NCI-H1105 (cell line): Measurements from ENCODE around the gene TNKS1BP1.
"Not testable (repeated sequence)": the region's sequence is repeated elsewhere in the genome, so short reads cannot be mapped to it uniquely, and the experiment has no call there.

Source experiments
- DNase-seq: peaks from one replicate; lab custom pipeline; 2025; lab: John Stamatoyannopoulos, UW

Gene TNKS1BP1

DNA sequence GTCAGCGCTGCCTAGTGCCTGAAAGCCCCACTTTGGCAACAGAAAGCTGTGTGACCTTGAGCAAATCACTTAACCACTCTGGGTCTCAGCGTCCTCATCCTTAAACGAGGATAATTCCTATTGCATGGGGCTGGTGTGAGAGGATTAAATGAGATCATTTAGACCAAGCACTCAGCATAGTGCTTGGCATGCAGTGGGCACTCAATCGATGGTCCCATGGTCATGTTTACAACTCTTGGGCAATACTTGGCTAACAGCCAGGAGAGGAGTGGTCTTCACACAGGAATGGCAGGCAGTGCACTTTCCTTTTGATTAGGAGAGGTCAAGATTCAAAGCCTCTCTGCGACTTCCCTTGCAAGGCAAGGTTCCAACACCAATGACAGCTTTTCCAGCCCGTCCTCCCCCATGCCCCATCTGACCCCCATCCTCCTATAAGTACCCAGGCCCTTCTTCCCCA is 14.1 kb downstream of the TNKS1BP1 start:
- no peak for DNase-seq

- no peak for DNase-seq
Measured at GRCh38 chr11:57310091-57310490, 14.7 kb downstream of the TNKS1BP1 start.

- DNase-seq, result no peak
Measured at GRCh38 chr11:57309106-57310059, 15.4 kb downstream of the TNKS1BP1 start.

- DNase-seq, result no peak
Measured at GRCh38 chr11:57308426-57309060, 16.2 kb downstream of the TNKS1BP1 start.

- DNase-seq, result no peak
Measured at GRCh38 chr11:57307666-57308270, 17.0 kb downstream of the TNKS1BP1 start.

DNA sequence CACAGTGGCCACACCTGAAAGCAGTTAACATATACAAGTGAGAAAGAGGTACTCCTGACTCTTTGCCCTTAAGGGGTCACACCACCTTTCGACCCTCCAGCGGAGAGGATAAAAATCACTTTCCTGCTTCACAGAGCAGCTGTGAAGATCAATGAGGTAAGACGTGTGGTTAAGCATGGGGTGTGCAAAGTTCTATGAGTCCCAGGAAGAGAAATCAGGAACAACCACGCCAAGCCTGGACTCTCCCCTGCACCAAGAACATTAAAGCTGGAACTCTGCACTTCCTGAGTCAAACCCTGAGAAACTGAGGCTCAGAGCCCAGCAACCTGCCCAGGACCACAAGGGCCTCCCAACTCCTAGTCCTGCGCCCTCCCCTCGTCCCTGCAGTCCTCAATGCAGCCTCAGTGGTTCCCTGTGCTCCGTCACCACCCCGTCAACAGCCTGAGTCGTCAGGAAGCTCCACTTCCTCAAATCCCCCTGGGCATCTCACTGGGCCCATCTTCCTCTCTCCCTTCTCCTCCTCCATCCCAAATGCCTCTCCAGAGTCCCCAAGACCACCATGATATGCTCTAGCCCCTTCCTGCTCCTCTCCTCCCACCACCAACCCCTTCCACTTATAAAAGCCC is 17.7 kb downstream of the TNKS1BP1 start:
- DNase-seq, result no peak

DNA sequence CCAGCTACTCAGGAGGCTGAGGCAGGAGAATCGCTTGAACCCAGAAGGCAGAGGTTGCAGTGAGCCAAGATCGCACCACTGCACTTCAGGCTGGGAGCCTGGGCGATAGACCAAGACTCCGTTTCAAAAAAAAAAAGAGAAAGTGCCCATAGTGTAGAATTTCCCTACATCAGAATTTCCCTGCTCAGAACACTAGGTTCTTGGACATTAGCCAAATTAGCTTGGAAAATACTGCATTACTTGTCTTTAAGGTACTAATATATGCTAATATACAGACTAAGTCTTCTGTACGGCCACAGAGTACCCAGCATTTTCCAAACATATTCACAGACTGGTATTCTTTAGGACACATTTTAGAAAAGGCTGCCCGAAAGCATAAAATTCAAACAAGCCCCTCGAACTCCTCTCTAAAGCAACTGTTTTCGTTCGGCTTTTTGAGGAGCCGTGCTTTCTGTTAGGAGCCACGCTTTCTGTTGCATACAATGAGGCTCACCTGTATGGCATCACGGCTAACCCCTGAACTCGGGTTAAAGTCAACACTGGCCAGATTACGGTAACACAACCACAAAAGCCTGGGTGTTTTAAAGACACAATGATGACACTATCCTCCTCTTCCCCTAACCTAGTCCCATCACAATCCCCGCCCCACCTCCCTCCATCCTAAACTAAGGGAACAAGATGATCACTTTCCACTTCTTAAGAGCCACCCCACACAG is 18.4 kb downstream of the TNKS1BP1 start:
- no peak for DNase-seq

- no peak for DNase-seq
Measured at GRCh38 chr11:57305523-57305922, 19.2 kb downstream of the TNKS1BP1 start.

DNA sequence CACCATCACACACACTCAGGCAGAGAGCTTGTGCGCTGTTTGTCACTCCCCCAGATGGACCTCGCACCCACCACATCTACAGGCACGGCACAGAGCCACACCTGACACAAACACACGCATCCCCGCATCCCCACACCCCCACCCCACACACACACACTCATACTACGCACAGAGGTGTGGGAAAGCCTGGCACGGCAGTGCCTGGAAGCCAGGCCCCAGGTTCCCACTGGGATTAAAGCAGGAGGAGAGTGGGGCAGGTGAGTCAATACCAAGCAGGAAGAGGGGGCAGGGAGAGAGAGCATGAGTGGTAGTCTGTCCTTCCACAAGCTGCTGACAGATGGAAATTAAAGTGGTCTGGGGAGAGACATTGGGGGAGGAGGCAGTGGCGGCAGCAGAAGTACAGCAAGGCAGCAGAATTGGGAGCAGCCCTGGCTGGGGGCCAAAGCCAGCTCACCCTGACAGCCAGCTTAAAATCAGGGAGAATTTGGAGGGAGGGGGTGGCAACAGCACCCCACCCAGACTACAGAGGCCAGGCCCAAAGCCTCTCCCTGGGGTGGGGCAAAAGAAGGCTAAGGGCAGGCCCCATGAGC is 20.7 kb downstream of the TNKS1BP1 start:
- DNase-seq, result peak; percentile 39

GRCh38 chr11:57303280-57303989 is 21.3 kb downstream of the TNKS1BP1 start:
- DNase-seq, result no peak

GRCh38 chr11:57302489-57302888 is 22.3 kb downstream of the TNKS1BP1 start:
- no peak for DNase-seq

GRCh38 chr11:57301711-57302423 is 22.9 kb downstream of the TNKS1BP1 start:
- no peak for DNase-seq

DNA sequence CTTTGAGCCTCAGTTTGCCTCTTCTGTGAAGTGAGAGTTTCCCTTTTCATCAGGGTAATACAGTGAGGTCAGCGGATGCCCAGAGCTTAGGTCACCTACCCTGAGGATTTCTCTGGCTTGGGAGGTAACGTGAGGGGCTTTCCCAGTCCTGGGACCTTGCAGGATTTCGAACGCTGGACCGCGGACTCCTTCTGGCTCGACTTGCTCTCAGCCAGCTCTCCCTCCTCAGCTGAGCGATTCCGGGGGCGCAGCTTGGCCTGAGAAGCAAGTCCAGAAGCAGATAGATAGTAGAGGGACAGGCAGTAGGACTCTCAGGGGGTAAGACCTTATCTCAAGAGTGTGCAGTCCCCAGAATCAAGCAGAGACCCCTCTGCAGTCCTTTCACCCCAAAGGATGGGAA is 24.0 kb downstream of the TNKS1BP1 start:
- no peak for DNase-seq

DNA sequence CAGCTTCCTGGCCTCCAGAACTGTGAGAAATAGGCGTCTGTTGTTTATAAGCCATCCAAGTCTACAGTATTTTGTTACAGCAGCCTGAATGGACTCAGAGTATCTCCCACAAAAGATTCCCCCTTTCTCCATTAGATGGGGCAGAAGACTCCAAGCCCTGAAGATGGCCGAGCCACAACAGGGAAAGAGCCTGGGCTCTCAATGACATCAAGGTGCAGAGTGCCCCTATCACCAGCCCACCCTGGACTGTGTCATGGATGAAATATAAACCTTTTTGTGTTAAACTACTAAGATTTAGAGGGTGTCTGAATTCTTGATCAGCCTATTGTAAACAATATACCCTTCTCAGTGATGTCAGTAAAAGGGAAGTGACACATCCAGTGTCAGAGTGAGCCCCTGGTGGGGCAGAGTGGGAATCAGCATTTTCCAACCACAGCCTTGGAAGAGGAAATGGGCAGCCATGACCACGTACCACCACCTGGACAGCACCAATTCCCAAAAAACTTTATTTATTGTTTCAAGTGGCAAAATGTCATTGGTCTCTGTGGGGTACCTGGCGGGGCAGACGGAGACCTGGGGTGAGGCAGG is 25.5 kb downstream of the TNKS1BP1 start:
- no peak for DNase-seq

DNA sequence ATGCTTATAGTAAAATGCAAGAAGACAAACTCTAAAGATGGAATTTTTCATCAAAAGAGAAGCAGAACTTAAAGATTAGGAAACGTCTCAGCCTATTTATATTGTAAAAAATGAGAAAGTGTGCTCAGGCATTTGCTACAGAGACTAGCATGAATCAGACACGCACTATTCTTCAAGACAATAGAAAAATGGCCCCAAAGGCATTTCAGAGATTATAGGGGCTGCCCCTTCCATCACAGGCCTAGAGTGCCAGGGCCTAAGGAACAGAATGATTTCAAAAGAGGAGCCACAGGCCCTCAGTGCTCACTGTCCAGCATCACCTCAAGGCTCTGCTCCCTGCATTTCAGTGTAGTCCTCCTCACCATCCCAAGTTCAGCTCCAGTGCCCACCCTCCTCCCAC is 27.5 kb downstream of the TNKS1BP1 start:
- no peak for DNase-seq

DNA sequence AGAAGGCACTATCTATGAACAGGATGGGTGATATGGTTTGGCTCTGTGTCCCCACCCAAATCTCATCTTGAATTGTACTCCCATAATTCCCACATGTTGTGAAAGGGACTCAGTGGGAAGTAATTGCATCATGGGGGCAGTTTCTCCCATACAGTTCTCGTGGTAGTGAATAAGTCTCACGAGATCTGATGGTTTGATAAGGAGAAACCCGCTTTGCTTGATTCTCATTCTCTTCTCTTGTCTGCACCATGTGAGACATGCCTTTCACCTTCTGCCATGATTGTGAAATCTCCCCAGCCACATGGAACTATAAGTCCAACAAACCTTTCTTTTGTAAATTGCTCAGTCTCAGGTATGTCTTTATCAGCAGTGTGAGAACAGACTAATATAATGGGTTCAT is 28.5 kb downstream of the TNKS1BP1 start:
- not testable (repeated sequence) for DNase-seq

GRCh38 chr11:57294225-57295131 is 30.3 kb downstream of the TNKS1BP1 start:
- DNase-seq, result peak; percentile 68

GRCh38 chr11:57290288-57290687 is 34.5 kb downstream of the TNKS1BP1 start:
- DNase-seq, result no peak
